Neural cell (in vitro differentiated cells): ENCODE data around the gene MBNL2. TPM values are rescaled to one million over a fixed set of nuclear protein-coding genes. Genes with fewer than 3 reads are reported as not detected.

Experiments used
- H2AFZ ChIP-seq: fragments of 200-600, 300-800 bp; sonication (generic), shearing (Covaris generic); 2 replicates; pipeline ENCODE4 v1.6.0; 2014; ENCODE audit warnings: low read depth, mild to moderate bottlenecking, antibody characterized with exemption, low read length, moderate library complexity
- H3F3A ChIP-seq: fragments of 200-600 bp; shearing (Covaris generic); 2 replicates; pipeline ENCODE4 v1.6.1; 2016; ENCODE audit warnings: mild to moderate bottlenecking, moderate library complexity, mixed read lengths, antibody characterized with exemption, low read length; ENCODE audit not compliant: insufficient read depth, poor library complexity, severe bottlenecking
- H3K27ac ChIP-seq: fragments of 200-600, 300-800 bp; sonication (generic), shearing (Covaris generic); 2 replicates; pipeline ENCODE4 v1.5.1; 2014; ENCODE audit warnings: mild to moderate bottlenecking, low read length, moderate library complexity
- H3K27me3 ChIP-seq: fragments of 300-800, 200-600 bp; sonication (generic), shearing (Covaris generic); 2 replicates; pipeline ENCODE4 v1.6.0; 2014; ENCODE audit warnings: mild to moderate bottlenecking, low read depth, low read length, moderate library complexity; ENCODE audit not compliant: insufficient read depth
- H3K36me3 ChIP-seq: fragments of 300-800, 200-600 bp; sonication (generic), shearing (Covaris generic); 2 replicates; pipeline ENCODE4 v1.5.1; 2014; ENCODE audit warnings: mild to moderate bottlenecking, antibody characterized with exemption, low read length, moderate library complexity; ENCODE audit not compliant: insufficient read depth
- H3K4me2 ChIP-seq: fragments of 300-800, 200-600 bp; sonication (generic), shearing (Covaris generic); 2 replicates; pipeline ENCODE4 v1.6.0; 2014; ENCODE audit warnings: mild to moderate bottlenecking, low read length
- H3K4me3 ChIP-seq: fragments of 300-800, 200-600 bp; sonication (generic), shearing (Covaris generic); 2 replicates; pipeline ENCODE4 v1.5.1; 2014; ENCODE audit warnings: mild to moderate bottlenecking, low read length, moderate library complexity
- H3K79me2 ChIP-seq: fragments of 200-600 bp; shearing (Covaris generic); replicated peaks from 2 replicates; pipeline ENCODE4 v1.6.0; 2014; ENCODE audit warnings: mild to moderate bottlenecking, low read length, moderate library complexity; ENCODE audit not compliant: insufficient read depth
- H3K9ac ChIP-seq: fragments of 300-800, 200-600 bp; sonication (generic), shearing (Covaris generic); 2 replicates; pipeline ENCODE4 v1.6.1; 2016; ENCODE audit warnings: mild to moderate bottlenecking, low read length, mixed read lengths
- H3K9me2 ChIP-seq: fragments of 200-600 bp; shearing (Covaris generic); 2 replicates; pipeline ENCODE4 v1.6.1; 2016; ENCODE audit warnings: mild to moderate bottlenecking, low read length, mixed read lengths; ENCODE audit not compliant: insufficient read depth
- H3K9me3 ChIP-seq: fragments of 200-600, 300-800 bp; sonication (generic), shearing (Covaris generic); 2 replicates; pipeline ENCODE4 v1.6.1; 2016; ENCODE audit warnings: mild to moderate bottlenecking, mixed run types, low read length, moderate library complexity, mixed read lengths
- H4K20me1 ChIP-seq: fragments of 200-600 bp; shearing (Covaris generic); 2 replicates; pipeline ENCODE4 v1.6.1; 2016; ENCODE audit warnings: mild to moderate bottlenecking, mixed run types; ENCODE audit not compliant: insufficient read depth
- EP300 ChIP-seq: fragments of 450-650 bp; conservative IDR thresholded peaks from 2 replicates; pipeline ENCODE4 v1.6.1; 2014; ENCODE audit warnings: antibody characterized with exemption, mild to moderate bottlenecking, moderate library complexity; ENCODE audit not compliant: poor library complexity, severe bottlenecking
- EZH2 ChIP-seq: fragments of 200-600, 300-800 bp; shearing (Covaris generic), sonication (generic); IDR thresholded peaks from 2 replicates; pipeline ENCODE4 v1.6.1; 2014; ENCODE audit warnings: antibody characterized with exemption, low read length, borderline replicate concordance, mild to moderate bottlenecking; ENCODE audit not compliant: insufficient read depth, poor library complexity, severe bottlenecking
- MXI1 ChIP-seq: fragments of 450-650 bp; conservative IDR thresholded peaks from 2 replicates; pipeline ENCODE4 v1.6.1; 2014; ENCODE audit warnings: antibody characterized with exemption, mild to moderate bottlenecking; ENCODE audit not compliant: poor library complexity, severe bottlenecking
- RAD21 ChIP-seq: fragments of 450-650 bp; conservative IDR thresholded peaks from 2 replicates; pipeline ENCODE4 v1.6.1; 2014; ENCODE audit warnings: antibody characterized with exemption, mild to moderate bottlenecking, moderate library complexity
- SMC3 ChIP-seq: fragments of 450-650 bp; conservative IDR thresholded peaks from 2 replicates; pipeline ENCODE4 v1.6.1; 2014; ENCODE audit warnings: antibody characterized with exemption, mild to moderate bottlenecking, moderate library complexity; ENCODE audit not compliant: poor library complexity
- TAF1 ChIP-seq: IDR thresholded peaks from 2 replicates; pipeline ENCODE4 v1.6.1; 2012; ENCODE audit warnings: low read depth
- polyA plus RNA-seq: library from polyadenylated mRNA; depleted of rRNA; stranded (reverse); fragments of >200 nt; gene quantifications from 2 replicates; pipeline ENCODE4 v1.2.3, GENCODE V29; 2014
- TF ChIP-seq, protein P1 (sequence below): IDR thresholded peaks from 2 replicates; pipeline ENCODE4 v1.6.1; 2012; ENCODE audit warnings: borderline replicate concordance
- TF ChIP-seq, protein P2 (sequence below): fragments of 450-650 bp; IDR thresholded peaks from 2 replicates; pipeline ENCODE4 v1.5.1; 2014; ENCODE audit warnings: antibody characterized with exemption, mild to moderate bottlenecking, moderate library complexity; ENCODE audit not compliant: poor library complexity, severe bottlenecking

The MBNL2 gene
- polyA plus RNA-seq, 1 donor from 2014 or later: 4.3 TPM

DNA sequence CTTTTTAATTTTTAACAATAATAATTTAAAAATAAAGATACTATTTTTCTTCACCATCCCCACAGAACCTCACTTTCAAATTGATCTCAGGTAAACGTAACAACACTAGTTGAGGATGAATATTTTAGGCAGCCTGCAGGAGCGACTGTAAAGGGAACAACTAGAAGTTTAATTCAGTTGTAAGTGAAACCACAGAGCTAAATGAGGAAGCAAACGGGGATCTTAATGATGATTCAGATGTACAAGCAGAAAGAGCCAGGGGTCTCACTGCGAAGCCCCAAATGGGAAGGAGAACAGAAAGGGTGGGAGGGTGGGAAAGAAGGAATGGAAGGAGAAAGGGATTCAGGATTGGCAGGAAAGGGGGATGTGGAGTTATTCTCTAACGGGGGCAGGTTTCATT, 157.3 kb downstream of the MBNL2 start:
- Histone ChIP-seq H3K9me3 (no peaks in the 10 kb centered on the region), H3K4me3 (no peak overlapping the region), H3K4me2 (no peak overlapping the region), H2AFZ (no peak overlapping the region), H3F3A (no peaks in the 10 kb centered on the region), H3K9me2 (no peaks in the 10 kb centered on the region), H3K36me3 (no peaks in the 10 kb centered on the region), H3K79me2 (no peaks in the 10 kb centered on the region), H4K20me1 (no peaks in the 10 kb centered on the region), H3K9ac (no peak overlapping the region), H3K27me3 (no peaks in the 10 kb centered on the region), H3K27ac (no peak overlapping the region)
- no peak for TF ChIP-seq SMC3
- no peak for TF ChIP-seq MXI1
- TF ChIP-seq, protein P1, sequence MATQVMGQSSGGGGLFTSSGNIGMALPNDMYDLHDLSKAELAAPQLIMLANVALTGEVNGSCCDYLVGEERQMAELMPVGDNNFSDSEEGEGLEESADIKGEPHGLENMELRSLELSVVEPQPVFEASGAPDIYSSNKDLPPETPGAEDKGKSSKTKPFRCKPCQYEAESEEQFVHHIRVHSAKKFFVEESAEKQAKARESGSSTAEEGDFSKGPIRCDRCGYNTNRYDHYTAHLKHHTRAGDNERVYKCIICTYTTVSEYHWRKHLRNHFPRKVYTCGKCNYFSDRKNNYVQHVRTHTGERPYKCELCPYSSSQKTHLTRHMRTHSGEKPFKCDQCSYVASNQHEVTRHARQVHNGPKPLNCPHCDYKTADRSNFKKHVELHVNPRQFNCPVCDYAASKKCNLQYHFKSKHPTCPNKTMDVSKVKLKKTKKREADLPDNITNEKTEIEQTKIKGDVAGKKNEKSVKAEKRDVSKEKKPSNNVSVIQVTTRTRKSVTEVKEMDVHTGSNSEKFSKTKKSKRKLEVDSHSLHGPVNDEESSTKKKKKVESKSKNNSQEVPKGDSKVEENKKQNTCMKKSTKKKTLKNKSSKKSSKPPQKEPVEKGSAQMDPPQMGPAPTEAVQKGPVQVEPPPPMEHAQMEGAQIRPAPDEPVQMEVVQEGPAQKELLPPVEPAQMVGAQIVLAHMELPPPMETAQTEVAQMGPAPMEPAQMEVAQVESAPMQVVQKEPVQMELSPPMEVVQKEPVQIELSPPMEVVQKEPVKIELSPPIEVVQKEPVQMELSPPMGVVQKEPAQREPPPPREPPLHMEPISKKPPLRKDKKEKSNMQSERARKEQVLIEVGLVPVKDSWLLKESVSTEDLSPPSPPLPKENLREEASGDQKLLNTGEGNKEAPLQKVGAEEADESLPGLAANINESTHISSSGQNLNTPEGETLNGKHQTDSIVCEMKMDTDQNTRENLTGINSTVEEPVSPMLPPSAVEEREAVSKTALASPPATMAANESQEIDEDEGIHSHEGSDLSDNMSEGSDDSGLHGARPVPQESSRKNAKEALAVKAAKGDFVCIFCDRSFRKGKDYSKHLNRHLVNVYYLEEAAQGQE: no peak
- TF ChIP-seq, protein P2, sequence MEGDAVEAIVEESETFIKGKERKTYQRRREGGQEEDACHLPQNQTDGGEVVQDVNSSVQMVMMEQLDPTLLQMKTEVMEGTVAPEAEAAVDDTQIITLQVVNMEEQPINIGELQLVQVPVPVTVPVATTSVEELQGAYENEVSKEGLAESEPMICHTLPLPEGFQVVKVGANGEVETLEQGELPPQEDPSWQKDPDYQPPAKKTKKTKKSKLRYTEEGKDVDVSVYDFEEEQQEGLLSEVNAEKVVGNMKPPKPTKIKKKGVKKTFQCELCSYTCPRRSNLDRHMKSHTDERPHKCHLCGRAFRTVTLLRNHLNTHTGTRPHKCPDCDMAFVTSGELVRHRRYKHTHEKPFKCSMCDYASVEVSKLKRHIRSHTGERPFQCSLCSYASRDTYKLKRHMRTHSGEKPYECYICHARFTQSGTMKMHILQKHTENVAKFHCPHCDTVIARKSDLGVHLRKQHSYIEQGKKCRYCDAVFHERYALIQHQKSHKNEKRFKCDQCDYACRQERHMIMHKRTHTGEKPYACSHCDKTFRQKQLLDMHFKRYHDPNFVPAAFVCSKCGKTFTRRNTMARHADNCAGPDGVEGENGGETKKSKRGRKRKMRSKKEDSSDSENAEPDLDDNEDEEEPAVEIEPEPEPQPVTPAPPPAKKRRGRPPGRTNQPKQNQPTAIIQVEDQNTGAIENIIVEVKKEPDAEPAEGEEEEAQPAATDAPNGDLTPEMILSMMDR: no peak
- no peak for TF ChIP-seq TAF1
- no peak for TF ChIP-seq EP300
- no peak for TF ChIP-seq EZH2
- no peak for TF ChIP-seq RAD21

DNA sequence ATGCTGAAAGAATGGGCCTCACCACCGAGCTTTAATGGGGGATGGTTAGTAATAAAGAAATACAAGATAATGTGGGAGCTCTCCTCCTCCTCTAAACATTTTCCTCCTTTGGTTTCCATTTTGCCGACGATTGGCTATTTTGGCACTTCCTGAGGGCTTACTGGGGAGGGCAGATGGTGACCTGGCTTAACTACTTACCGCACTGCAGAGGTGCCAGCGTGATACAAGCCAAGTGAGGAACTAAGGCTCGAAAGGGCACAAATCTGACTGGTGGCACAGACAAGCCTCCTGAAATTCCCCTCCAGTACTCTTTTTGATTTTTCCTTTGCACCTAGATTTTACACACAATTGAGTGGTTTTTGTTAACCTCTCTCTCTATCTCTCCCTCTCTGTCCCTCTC, 158.6 kb downstream of the MBNL2 start:
- no peak overlapping the region for H3K27ac ChIP-seq
- H3K9ac ChIP-seq: no peak overlapping the region
- TF ChIP-seq TAF1: no peak
- TF ChIP-seq, protein P1: no peak
- TF ChIP-seq, protein P2: no peak
- no peak for TF ChIP-seq EZH2
- no peak for TF ChIP-seq MXI1
- TF ChIP-seq SMC3: no peak
- TF ChIP-seq EP300: no peak
- H3K36me3 ChIP-seq: no peaks in the 10 kb centered on the region
- H3K4me2 ChIP-seq: no peak overlapping the region
- no peaks in the 10 kb centered on the region for H3K9me2 ChIP-seq
- no peaks in the 10 kb centered on the region for H3K79me2 ChIP-seq
- no peaks in the 10 kb centered on the region for H3F3A ChIP-seq
- H4K20me1 ChIP-seq: no peaks in the 10 kb centered on the region
- no peak overlapping the region for H3K4me3 ChIP-seq
- H3K27me3 ChIP-seq: no peaks in the 10 kb centered on the region
- no peaks in the 10 kb centered on the region for H3K9me3 ChIP-seq
- H2AFZ ChIP-seq: no peak overlapping the region
